ENCODE data around the gene DRG2.

DRG2 gene

GRCh38 chr17:18144261-18144660 is 56.5 kb downstream of the DRG2 start:
- DNase-seq (ENCODE audit: low spot score), result no peak

GRCh38 chr17:18144855-18145254 is 57.1 kb downstream of the DRG2 start:
- no peak for DNase-seq (ENCODE audit: low spot score)

- no peak for DNase-seq (ENCODE audit: low spot score)
These were observed 58.1 kb downstream of the DRG2 start for GRCh38 chr17:18145811-18146210.

GRCh38 chr17:18146259-18146658 is 58.5 kb downstream of the DRG2 start:
- no peak for DNase-seq (ENCODE audit: low spot score)

GRCh38 chr17:18146980-18147379 is 59.2 kb downstream of the DRG2 start:
- DNase-seq (ENCODE audit: low spot score), result no peak

- DNase-seq (ENCODE audit: low spot score), result no peak
These were observed 60.8 kb downstream of the DRG2 start for GRCh38 chr17:18148586-18148985.

- DNase-seq (ENCODE audit: low spot score), result no peak
These were observed 63.5 kb downstream of the DRG2 start for GRCh38 chr17:18151290-18151689.

- no peak for DNase-seq (ENCODE audit: low spot score)
These were observed 67.4 kb downstream of the DRG2 start for GRCh38 chr17:18155179-18155578.

GRCh38 chr17:18156171-18156975 is 68.6 kb downstream of the DRG2 start:
- DNase-seq (ENCODE audit: low spot score), result no peak

GRCh38 chr17:18156976-18157280 is 69.2 kb downstream of the DRG2 start:
- no peak for DNase-seq (ENCODE audit: low spot score)

Measured in AG20443 (cell line).